GM19397 (cell line): Measurements from ENCODE around the gene CNNM3.
"Not testable (repeated sequence)": the region's sequence is repeated elsewhere in the genome, so short reads cannot be mapped to it uniquely, and the experiment has no call there.

Experiments used
- ATAC-seq: cut with Tn5 transposase; IDR thresholded peaks from one replicate; pipeline ENCODE4 v1.9.1; 2021; ENCODE audit warnings: mild to moderate bottlenecking, moderate library complexity; ENCODE audit not compliant: unreplicated experiment

Gene CNNM3

DNA sequence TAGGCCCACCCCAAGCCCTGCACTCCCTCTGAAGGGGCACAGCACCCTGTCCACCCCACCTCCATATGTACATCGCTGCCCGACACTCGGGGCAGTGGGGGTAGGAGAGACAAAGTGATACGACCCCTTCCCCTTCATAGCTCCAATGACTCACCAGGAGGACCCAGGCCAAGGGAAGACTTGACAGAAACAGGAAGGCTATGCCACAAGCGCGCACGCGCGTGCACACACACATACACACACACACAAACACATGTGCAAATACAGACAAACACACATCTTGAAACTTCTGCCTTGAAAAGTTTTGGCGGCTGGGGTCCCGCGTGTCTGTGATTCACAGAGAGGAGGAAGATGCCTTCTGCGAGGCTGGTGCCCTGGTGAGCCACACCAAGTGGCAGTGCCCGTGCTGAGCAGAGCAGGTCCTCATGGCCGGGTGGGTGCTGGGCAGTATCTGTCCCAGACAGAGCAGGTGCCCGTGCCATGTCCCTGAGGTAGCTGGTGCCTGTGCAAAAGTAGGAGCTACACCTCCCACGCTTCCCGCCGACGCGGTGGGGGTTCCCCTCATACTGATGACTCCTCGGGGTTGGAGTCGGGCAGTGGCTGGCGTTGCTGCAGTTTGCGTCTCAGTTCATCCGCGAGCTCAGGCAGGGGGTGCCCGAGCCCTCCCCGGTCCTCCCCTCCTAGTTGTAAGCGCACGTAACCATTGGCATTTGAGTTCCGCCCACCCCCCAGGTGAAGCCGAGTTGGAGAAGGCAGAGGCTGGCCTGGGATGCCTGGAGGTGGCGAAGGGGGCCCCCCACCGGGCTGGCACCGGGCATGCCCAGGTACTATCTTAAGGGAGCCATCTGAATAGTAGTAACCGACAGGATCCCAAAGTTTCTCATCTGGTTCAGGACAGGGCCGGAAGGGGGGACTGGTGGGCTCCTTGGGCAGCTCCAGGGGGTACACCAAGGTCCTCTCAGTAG lies 44.3 kb downstream of the CNNM3 start:
- ATAC-seq = no peak

DNA sequence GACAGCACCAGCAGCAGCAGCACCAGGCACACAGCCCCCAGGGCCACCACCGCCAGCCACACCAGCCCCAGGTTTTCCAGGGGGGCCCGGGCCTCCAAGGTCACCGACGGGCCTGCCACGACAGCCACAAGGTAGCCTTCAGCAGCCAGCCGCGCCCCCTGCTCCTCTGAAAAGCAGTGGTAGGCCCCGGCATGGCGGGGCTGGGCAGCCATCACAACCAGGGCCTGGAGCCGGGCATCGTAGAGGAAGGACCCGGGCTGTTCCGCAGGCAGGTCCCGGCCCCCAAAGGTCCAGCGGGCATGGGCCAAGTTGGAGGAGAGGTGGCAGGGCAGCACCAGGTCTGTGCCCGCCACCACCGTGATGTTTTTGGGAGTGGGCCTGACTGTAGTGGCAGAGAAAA lies 45.0 kb downstream of the CNNM3 start:
- ATAC-seq = no peak

DNA sequence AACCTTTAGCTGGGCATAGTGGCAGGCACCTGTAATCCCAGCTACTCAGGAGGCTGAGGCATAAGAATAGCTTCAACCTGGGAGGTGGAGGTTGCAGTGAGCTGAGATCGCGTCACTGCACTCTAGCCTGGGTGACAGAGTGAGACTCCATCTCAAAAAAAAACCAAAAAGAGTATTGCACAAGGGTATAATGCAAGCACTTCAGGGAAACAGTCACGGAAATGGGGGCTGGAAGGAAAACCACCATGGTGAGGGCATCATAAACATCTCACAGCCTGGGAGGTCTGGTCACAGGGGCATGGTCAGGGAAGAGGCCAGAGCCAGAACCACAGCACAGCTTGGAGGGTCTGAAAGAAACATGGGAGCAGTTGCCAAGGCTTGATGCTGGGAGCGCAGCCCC lies 47.0 kb downstream of the CNNM3 start:
- not testable (repeated sequence) for ATAC-seq

DNA sequence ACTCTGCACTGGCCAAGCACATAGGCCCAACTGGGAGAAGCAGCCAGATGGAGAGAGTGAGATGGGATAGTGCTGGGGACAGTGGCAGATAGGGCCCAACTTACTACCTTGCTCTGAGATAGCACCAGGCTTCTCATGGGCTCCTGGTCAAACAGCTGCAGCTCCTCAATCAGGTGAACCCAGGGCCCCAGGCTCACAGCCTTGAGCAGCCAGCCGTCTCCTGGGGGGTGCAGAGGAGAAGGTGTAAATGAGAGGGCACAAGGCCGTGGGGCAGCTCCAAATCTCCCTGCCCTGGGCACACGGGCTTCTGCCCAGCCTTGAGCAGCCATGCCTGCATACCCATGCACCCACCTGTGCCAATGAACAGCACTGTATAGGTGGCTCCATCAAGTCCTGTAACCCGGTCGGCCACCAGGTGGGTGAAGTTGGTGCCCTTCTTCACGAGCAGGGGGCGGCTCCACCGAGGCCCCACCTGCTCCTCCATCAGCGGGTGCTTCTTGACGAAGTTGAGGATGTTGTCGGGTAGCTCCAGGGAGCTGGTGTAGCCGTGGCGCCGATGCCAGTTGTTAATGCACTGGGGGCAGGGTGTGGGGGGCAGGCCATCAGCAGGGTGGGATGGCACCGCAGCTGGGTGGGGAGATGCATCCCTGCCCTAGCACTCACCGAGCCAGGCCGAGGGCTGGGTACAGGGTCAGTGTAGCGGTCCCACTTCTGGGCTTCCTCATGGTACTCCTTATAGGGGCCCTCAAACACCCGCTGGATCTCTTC lies 47.7 kb downstream of the CNNM3 start:
- ATAC-seq = no peak

DNA sequence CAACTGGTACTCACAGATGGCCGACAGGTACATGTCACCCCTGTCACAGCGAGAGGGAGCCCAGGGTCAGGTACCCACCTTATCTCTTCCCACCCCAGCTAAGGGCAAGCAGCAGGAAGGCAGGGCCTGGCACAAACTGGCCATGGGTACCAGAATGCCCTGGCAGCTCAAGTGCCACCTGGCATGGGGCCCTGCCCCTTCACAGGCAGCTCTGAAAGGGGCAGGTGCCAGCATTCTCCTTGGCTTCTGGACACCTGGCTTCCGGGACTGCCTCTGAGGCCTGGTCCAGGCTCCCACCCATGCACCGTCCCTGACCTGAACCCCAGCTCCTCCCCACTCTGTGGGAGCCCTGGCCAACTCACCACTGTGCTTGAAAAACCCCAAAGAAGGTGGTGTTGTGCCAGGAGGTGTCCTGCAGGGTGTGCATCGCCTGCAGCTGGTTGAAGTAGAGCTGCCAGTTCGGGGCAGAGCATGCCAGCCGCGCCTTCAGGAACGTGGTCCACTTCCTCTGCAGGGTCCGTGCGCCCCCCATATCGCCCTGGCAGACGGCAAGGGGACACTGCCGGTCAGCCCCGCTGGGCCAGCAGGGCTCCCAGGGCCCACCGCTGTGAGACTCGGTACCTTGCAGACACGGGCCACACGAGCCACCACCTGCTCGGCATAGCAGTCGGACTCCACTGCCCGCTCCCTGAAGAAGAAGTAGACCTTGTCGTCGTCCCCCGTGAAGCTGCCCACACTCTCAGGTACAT lies 48.4 kb downstream of the CNNM3 start:
- no peak for ATAC-seq

DNA sequence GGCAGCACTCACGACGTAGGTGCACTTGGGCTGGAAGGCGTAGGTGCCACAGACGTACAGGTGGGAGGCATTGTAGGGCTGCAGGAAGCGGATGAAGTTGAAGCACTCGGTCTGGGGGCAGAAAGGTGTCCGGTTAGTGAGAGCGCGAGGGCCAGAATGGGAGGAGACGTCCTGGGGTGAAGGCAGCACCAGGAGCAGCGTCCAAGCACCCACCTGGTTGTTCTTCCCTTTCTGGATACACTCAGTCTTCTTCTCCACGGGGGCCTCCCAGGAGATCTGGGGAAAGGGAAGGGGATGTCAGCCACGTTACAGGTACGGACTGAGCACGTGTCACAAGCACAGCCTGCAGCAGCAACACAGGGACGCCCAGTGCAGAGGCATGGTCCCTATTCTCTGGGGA lies 49.6 kb downstream of the CNNM3 start:
- no peak for ATAC-seq

DNA sequence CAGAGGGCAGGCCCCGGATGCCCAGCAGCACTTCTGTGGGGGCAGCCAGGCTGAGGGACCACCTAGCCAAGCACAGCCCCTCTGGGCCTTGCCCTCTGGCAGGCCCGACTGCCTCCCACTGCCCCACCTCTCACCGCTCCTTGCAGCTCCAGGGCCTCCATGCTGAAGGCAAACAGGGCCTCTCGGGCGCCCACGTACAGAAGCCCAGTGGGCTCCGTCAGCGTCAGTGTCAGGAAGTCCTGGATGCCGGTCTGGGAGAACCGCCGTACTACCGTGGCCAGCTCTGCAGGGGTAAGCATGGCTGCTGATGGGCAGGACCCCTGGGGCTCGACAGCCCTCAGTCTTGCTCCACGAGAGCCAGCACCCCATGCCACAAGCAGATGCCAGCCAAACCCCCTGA lies 50.1 kb downstream of the CNNM3 start:
- ATAC-seq = no peak

DNA sequence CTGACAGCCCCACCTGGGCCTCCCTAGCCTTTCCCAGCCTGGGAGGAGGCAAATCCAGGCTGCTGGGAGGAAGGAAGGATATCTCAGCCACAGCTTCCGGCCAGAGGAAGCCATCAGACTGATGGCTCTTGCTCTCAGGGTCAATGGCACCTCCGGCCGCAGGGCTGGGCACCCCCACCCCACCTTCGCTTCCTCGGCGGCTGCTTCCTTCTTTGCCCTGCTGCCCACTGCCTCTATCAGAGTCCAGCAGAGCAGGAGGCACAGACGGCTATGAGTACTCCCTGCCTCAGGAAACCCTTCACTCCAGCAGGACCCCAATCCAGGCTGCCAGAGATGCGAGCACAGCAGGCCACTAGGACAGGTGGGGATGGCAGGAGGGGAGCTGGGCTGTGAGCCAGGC lies 50.5 kb downstream of the CNNM3 start:
- ATAC-seq = no peak

DNA sequence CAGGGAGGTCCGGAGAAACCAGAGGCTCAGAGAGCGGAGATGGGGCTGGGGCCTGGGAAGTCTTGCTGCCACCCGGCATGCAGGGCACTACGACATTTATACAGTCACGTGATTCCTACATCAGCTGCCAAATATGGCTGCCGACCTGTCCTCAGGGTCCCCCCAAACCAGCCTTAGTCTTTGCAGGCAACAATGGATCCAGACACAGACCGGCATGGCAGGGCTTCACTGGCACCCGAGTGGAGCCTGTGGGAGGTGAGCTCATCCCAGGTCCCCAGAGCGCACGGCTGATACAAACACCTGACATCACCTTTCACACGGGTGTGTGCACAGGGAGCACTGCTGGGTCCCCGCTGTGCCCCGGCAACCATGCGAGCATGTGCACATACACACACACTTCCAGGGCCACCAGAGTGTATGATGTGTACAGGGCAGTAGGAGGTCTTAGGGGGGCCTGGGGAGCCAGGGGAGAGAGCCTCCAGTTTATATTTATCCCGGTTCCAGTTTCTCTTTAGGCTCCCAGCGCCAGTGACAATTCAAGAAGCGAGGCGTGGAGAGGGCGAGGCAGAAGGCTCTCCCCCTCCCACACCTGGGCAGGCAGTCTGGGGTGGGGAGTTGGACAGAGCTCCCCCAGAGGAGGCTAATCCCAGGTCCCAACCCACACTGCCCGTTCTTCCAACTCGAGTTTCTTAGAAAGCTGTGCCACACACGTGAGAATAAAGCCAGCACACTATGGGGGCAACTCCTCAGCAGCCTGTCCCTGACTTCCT lies 51.1 kb downstream of the CNNM3 start:
- ATAC-seq = no peak

DNA sequence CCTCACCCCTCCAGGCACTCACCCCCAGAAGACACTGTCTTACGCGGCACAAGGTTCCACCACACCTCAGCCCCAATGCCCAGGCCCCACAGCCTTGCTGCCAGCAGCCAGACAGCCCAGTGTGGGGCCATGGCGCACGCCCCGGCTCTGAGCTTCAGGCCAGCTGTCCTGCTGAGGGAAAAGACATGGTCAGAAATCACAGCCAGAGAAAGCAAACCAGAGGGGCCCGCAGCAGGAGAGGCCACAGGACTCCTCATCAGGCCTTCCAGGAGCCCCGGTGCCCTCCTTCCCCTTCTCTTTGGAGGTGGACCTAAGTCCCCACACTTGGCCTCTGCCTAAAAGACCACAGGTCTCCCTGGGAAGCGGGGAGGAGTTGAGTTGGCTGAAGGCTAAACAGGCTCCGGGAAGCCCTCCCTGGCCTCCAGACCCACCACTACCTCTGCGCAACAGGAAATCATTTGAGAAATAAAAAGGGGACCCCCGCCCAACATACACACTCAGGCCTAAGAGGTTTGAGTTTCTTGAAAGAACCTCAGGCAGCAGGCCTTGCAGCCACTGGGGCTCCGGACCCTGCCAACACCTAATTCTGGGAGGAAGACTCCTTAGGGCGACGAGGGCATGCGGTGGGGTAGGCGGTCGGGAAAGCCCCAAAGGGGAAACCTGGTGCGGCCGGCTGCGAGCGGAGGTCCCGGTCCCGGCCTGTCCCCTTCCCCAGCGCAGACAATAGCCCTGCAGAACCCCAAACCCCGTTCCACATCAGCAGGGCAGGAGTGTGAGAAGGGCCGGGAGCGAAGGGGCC lies 51.9 kb downstream of the CNNM3 start:
- ATAC-seq = no peak

DNA sequence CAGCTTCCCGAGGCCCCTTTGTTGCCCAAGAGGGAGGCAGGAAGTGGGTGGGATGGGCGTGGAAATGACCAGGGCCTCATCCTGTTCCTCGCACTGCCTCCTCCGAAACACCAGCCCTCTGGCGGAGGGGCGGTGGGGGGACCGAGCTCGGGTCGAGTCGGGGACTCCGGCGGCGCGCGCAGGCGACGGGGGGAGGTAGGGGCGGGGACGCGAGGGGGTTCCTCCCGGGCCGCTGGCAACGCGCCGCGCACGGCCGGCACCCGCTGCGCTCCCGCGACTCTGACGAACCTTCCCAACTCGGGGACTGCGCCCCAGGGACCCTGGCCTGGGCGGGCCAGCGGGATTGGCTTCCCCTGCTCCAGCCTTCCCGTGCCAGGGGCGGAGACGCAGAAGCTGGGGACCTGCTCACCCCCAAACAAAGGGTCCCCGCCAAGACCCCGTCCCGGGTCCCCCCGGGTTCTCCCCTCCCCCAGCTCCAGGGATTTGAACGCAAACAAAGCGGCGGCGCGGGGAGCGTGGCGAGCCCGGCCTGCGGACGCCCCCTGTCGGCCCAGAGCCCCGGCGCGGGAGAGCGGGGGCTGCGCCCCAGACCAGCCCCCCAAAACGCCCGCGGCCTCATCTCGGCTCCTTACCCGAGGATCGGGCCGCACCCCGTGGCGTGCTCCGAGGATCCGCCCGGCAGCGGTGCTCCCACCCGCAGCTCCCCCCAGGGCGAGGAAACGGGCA lies 52.6 kb downstream of the CNNM3 start:
- ATAC-seq = peak; percentile 36

DNA sequence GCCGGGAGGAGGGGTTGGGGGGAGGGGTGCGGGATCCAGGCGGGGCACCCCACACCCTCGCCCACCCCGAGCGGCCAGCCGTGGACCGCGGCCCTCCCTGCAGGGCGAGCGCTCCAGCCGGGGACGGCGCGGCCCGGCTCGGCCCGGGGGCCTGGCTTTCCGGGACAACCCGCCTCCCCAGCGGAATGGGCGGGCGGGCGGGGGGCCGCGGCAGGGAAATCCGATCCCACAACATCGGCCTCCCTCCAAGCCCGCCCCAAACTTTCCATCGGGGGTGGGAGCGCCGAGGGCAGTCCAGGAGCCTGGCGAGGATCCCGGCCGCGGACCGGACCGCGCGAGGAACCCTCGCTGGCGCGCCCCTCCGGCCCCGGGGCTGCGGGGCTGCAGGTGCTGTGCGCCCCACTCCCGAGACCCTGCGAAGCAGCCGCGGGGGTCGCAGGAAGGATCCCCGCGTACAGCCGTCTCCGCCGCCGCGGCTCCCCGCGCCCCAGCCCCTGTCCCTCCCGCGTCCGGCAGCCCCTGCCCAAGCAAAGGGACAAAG lies 53.3 kb downstream of the CNNM3 start:
- ATAC-seq = peak; percentile 16

DNA sequence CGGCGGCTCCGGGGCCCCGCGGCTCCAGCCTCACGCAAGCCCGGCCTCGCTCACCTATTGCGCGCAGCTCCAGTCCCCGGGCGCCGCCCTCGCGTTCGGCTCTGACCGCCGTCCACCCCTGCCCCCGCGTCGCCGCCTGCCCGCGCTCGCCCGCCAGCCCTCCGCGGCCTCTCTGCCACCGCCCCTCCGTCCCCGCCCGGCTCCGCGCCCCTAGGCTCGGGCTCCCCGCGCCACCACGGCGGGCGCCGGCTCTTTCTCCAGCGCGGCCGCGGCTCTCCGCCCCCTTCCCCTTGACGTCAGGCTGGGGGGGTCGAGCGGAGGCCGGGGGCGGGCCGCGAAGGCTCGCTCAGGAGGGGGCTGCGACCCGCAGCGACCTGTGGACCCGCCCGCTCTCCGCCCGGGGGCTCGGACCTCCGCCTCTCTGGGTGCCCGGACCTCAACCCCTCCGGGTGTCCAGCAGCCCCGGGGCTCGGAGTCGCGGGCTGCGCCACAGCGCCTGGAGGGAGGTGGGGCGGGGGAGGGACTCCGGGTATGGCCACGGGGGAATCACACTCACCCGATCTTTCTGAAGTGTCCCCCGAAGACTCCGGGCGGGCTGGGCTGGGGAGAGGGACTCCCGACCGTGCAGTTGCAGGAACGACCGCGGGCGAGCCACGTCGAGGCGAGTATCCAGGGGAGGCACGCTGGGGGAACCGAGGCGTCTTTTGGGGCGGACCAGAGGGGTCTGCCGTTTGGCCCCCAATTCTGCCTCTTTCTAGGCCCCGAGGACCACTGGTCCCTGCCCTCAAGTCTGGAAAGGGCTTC lies 54.0 kb downstream of the CNNM3 start, which contains the start of gene SEMA4C:
TSS of gene SEMA4C (minus strand) at position 259 of the 804 bp plus-strand sequence. CDS start 2,194 bp downstream, outside the sequence.
- ATAC-seq = peak; percentile 26

DNA sequence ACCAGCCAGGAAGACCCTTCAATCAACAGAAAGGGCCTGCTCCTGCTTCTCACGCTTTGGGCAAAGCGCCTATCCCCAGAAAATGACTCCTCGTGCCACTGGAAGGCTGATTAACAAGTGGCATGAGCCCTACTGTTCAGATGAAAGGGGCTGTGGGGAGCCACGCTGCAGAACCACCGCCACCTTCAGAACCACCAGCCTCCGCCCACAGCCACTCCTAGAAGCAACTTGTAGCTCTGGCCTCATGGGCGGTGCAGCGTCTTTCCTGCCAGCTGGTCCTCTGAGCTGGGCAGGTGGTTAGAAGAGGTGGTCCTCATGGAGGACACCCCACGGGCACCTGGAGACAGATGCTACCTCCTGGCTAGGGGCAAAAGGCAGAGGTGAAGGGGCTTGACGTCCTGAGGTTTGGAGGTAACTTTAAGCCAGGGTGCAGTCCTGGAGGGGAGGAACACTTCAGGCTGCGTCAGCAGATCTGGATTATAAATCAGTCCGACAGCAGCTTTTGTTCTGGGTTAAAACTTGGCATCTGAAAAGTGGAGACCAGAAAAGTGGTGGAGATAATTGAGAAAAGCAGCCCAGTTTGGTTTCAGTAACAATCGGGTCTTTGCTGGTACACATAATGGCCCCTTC lies 54.7 kb downstream of the CNNM3 start:
- no peak for ATAC-seq

DNA sequence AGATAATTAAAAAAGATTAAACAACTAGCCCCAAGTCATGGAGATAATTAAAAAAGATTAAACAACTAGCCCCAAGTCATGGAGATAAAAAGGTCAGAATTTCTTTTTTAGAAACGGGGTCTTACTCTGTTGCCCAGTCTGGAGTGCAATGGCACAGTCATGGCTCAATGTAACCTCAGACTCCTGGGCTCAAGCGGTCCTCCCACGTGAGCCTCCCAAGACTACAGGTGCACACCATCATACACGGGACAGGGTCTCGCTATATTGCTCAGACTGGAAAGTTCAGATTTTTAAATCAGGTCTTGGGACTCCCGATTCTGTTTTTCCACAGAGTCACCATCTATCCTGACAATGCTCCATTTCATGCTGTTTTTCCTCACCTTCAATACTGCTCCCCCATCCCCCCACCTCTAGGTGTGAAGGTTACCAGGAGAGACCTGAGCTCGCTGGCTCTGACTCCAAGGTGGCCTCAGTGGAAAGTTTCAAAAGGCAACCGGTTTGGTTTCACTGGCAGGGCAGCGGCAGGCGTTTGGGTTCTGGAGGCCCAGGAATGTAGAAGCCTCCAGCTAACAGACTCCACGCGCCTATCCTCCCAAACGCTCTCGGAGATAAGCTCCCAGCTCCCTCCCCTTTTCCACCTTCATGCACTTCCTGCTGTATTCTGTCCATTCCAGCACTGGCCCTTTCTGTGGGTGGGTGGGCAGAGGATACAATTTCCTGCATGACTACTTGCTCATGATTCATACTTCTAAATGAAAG lies 56.7 kb downstream of the CNNM3 start:
- ATAC-seq = no peak

DNA sequence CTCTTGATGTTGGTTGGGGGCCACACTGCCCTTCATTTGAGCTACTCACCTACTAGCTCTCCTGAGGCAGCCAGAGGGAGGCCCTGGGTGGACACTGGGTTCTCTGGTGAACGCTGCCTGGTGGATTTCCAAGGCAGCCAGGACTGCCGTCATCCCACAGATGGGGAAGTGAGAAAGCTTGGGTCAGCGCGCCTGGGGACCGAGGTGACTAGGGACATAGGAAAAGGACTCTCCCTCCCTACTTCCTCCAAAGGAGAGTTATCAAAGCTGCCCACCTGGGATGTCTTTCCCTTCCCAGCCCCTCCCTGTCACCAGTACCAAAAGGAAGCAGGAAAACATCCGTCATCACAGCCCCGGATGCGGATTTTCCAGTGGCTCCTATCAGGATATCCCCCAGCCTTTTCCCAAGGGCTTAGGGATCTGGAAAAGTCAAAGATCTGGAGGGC lies 57.6 kb downstream of the CNNM3 start:
- no peak for ATAC-seq
